SK-N-MC (cell line): ENCODE measurements around the gene LDAH.

ENCODE experiments used
- DNase-seq: peaks from one replicate; pipeline ENCODE4 v3.0.0-alpha.2; 2011; ENCODE audit warnings: low read depth, low spot score
- H3K27ac ChIP-seq: fragments of 200-600 bp; sonication (generic); 2 replicates; pipeline ENCODE4 v1.5.1; 2016; ENCODE audit warnings: mixed run types
- H3K36me3 ChIP-seq: fragments of 200-600 bp; sonication (generic); 2 replicates; pipeline ENCODE4 v1.6.1; 2017; ENCODE audit warnings: antibody characterized with exemption, low read length, mixed read lengths; ENCODE audit not compliant: insufficient read depth
- H3K4me3 ChIP-seq: fragments of 200-600 bp; sonication (generic); 2 replicates; pipeline ENCODE4 v1.5.1; 2016
- H3K9ac ChIP-seq: fragments of 200-600 bp; sonication (generic); 2 replicates; pipeline ENCODE4 v1.8.0; 2017; ENCODE audit warnings: mixed run types, mixed read lengths; ENCODE audit not compliant: insufficient read length
- H3K9me3 ChIP-seq: fragments of 200-600 bp; sonication (generic); 2 replicates; pipeline ENCODE4 v1.6.1; 2017; ENCODE audit warnings: low read depth, mild to moderate bottlenecking, antibody characterized with exemption, low read length, moderate library complexity, mixed read lengths
- EZH2 ChIP-seq: fragments of 200-600 bp; sonication (generic); IDR thresholded peaks from one replicate; pipeline ENCODE4 v1.6.1; 2017; ENCODE audit warnings: antibody characterized with exemption
- FOXP2 ChIP-seq: optimal IDR thresholded peaks from 2 replicates; pipeline ENCODE3; 2011; ENCODE audit warnings: mild to moderate bottlenecking, moderate library complexity; ENCODE audit not compliant: insufficient read depth; ENCODE audit errors: extremely low read length, control extremely low read depth
- POLR2AphosphoS5 ChIP-seq: IDR thresholded peaks from 2 replicates; pipeline ENCODE4 v1.6.1; 2012; ENCODE audit warnings: mild to moderate bottlenecking, low read depth, low read length, borderline replicate concordance

The LDAH gene

DNA sequence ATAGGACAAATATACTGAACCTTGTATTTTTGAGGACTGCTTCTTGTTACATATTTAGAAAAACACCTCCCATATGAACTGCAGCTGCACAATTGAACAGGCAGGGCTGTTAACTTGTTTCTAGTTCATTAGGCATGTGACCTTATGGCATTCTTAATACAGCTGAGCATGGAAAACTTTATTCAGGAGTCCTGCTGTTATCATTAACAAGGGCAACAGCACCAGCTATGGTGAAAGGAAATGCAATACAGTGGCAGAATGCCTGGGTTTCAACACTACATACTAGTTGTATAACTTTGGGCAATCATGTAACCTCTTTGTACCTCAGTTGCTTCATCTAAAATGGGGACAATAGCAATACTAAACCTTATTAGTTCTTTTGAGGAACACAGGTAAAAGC, 84.1 kb downstream of the LDAH start:
- Histone ChIP-seq H3K9ac (no peak overlapping the region), H3K27ac (no peak overlapping the region), H3K4me3 (no peak overlapping the region), H3K36me3 (peaks cover 13% of the 10 kb centered on the region), H3K9me3 (no peaks in the 10 kb centered on the region)
- TF ChIP-seq POLR2AphosphoS5 = no peak
- TF ChIP-seq FOXP2 = no peak
- no peak for TF ChIP-seq EZH2
- DNase-seq = no peak

GRCh38 chr2:20737505-20737904, 85.4 kb downstream of the LDAH start:
- Histone ChIP-seq H3K9me3 (no peaks in the 10 kb centered on the region), H3K36me3 (peaks cover 13% of the 10 kb centered on the region), H3K27ac (no peak overlapping the region), H3K4me3 (no peak overlapping the region), H3K9ac (no peak overlapping the region)
- TF ChIP-seq EZH2 = no peak
- no peak for TF ChIP-seq FOXP2
- TF ChIP-seq POLR2AphosphoS5 = no peak
- no peak for DNase-seq

DNA sequence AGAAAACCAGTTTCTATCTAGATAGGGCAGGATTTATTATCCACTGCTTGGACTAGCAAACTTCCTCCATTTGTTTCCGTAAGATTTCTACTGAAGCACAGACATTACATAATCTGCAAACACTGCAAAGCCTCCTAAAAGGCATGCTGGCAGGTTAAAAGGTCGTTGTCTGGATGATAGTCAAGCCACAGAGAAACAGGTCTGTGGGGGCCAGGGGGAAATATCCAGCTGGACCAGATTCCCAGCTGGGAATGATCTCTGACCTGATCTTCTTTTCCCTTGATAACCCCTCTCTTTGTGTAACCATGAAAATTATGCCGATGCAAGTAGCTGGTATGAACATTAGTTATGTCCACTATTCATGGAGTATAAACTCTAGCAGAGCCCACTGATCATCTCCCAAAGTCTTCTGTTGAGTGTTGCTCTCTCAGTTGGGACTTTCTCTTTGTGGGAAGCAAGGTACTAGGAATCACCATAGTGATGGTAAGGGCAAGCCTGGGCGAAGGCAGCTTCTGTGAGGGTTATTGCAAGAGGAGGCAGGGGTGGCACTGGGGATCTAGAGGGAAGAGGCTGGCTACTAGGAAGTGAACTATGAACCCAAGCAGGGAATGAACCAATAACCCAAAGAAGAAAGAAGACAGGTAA, 94.7 kb downstream of the LDAH start:
- Histone ChIP-seq H3K9ac (no peak overlapping the region), H3K36me3 (no peaks in the 10 kb centered on the region; the same call in 1 of the 2 replicates), H3K4me3 (no peak overlapping the region), H3K27ac (no peak overlapping the region), H3K9me3 (no peaks in the 10 kb centered on the region)
- TF ChIP-seq POLR2AphosphoS5 = no peak
- no peak for TF ChIP-seq EZH2
- TF ChIP-seq FOXP2 = no peak
- DNase-seq = no peak

GRCh38 chr2:20726913-20727312, 96.0 kb downstream of the LDAH start:
- no peak overlapping the region for H3K4me3 ChIP-seq
- no peak overlapping the region for H3K27ac ChIP-seq
- peaks cover 4% of the 10 kb centered on the region; the same call in 1 of the 2 replicates for H3K36me3 ChIP-seq
- no peak for TF ChIP-seq POLR2AphosphoS5
- TF ChIP-seq FOXP2 = no peak
- no peak for TF ChIP-seq EZH2
- no peak overlapping the region for H3K9ac ChIP-seq
- no peaks in the 10 kb centered on the region for H3K9me3 ChIP-seq
- no peak for DNase-seq

- peaks cover 4% of the 10 kb centered on the region; the same call in 1 of the 2 replicates for H3K36me3 ChIP-seq
- no peak overlapping the region for H3K9ac ChIP-seq
- TF ChIP-seq POLR2AphosphoS5 = no peak
- no peaks in the 10 kb centered on the region for H3K9me3 ChIP-seq
- DNase-seq = no peak
- H3K27ac ChIP-seq = no peak overlapping the region
- H3K4me3 ChIP-seq = no peak overlapping the region
Observed at GRCh38 chr2:20725782-20726181, 97.1 kb downstream of the LDAH start.

DNA sequence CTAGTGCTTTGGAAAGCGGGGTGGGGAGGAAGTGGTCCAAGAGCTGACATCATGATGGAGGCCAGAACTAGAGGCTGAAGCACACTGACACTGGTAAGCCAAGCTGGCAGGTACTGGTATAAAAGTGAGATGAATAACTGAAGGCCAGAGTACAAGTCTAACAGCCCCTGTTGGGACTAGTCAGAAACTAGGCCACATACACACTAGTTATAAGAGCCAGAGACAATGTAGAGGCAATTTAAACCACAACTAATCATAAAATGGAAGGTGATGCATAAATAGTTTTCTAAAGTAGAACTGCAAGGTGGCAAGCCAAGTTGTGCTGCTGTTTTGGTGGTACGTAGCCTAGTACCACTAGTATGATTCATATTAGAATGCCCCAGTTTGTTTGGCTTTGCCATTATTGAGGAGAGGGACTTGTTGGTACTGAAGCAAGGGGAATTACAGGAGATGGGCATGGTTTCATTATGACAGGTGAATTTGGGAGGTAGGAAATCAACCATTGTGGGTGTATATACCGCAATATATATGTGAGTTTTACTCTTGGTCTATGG, 98.3 kb downstream of the LDAH start:
- peaks cover 4% of the 10 kb centered on the region; the same call in 1 of the 2 replicates for H3K36me3 ChIP-seq
- DNase-seq = no peak
- H3K9me3 ChIP-seq = no peaks in the 10 kb centered on the region
- no peak overlapping the region for H3K27ac ChIP-seq
- no peak overlapping the region for H3K4me3 ChIP-seq
- no peak for TF ChIP-seq POLR2AphosphoS5
- no peak for TF ChIP-seq EZH2
- H3K9ac ChIP-seq = no peak overlapping the region

DNA sequence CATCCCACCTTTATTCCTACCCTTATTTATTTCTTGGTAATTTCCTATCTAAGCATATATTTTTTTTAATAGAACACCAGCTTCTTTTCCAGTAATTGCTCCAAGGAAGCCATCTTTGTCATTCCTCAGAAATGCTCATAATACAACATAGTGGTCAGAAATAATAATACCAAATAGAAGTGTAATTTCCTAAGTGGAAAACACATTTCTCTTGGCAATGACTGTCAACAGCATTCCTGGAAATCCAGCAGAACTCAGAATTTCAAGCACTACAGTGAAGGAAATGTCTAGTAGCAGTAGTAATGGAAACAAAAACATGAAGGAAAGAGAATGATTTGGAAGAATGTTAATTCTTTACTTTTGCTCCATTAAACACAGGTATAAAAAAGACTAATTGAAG, 99.4 kb downstream of the LDAH start:
- no peak overlapping the region for H3K4me3 ChIP-seq
- no peaks in the 10 kb centered on the region for H3K9me3 ChIP-seq
- H3K36me3 ChIP-seq = peaks cover 4% of the 10 kb centered on the region; the same call in 1 of the 2 replicates
- DNase-seq = no peak
- TF ChIP-seq FOXP2 = no peak
- no peak for TF ChIP-seq POLR2AphosphoS5
- no peak for TF ChIP-seq EZH2
- no peak overlapping the region for H3K9ac ChIP-seq
- H3K27ac ChIP-seq = no peak overlapping the region

GRCh38 chr2:20722592-20723240, 100.2 kb downstream of the LDAH start:
- Histone ChIP-seq H3K36me3 (peaks cover 4% of the 10 kb centered on the region; the same call in 1 of the 2 replicates), H3K27ac (no peak overlapping the region), H3K9me3 (no peaks in the 10 kb centered on the region), H3K9ac (no peak overlapping the region), H3K4me3 (no peak overlapping the region)
- DNase-seq = no peak
- TF ChIP-seq FOXP2 = no peak
- no peak for TF ChIP-seq POLR2AphosphoS5
- no peak for TF ChIP-seq EZH2
